ENCODE results near the gene PLBD2.

Gene PLBD2, protein sequence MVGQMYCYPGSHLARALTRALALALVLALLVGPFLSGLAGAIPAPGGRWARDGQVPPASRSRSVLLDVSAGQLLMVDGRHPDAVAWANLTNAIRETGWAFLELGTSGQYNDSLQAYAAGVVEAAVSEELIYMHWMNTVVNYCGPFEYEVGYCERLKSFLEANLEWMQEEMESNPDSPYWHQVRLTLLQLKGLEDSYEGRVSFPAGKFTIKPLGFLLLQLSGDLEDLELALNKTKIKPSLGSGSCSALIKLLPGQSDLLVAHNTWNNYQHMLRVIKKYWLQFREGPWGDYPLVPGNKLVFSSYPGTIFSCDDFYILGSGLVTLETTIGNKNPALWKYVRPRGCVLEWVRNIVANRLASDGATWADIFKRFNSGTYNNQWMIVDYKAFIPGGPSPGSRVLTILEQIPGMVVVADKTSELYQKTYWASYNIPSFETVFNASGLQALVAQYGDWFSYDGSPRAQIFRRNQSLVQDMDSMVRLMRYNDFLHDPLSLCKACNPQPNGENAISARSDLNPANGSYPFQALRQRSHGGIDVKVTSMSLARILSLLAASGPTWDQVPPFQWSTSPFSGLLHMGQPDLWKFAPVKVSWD

DNA sequence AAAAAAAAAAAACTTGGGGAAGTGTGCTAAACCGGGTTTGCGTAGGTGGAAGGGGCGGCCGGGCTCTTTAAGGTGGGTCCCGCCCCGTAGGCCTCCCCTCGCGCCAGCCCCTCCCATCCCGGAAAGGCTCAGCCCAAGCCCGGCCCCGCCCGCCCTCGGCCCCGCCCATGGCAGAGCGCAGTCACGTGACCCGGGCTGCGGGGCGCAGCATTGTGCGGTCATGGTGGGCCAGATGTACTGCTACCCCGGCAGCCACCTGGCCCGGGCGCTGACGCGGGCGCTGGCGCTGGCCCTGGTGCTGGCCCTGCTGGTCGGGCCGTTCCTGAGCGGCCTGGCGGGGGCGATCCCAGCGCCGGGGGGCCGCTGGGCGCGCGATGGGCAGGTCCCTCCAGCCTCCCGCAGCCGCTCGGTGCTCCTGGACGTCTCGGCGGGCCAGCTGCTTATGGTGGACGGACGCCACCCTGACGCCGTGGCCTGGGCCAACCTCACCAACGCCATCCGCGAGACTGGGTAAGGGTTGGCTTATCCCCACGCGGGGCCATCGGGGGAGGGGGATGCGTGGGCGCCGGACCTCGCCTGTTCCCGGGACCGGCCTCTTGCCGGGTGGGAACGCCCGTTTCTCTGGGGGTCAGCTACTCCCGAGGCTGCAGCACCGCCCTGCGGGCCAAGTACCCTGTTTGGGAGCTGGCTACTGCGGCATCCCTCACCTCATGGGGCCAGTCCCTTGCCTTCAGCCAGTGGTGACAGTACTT lies at the start of gene PLBD2:
TSS of gene PLBD2 (plus strand) at position 207 of the 752 bp plus-strand sequence. CDS start at position 221, 14 bp downstream.
- peak; percentile 93 for DNase-seq (ENCODE audit: low spot score)

DNA sequence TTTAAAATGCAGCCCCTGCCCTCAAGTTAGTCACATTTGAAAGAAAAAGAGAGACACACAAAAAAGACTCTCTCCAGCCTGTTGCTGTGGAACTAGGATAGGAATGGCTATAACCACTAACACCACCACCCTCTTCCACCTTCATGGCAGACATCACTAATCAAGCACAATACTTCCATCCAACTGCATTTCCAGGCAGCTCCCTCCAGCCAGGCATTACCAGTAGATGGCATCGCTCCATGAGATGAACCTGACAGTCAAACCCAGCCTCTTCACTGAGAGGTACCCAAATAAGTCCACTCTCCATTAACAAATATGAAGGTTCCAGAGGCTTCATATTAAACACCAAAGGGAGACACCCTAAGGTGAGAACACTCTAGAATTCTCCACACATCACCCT lies 47.9 kb upstream of the PLBD2 start:
- no peak for DNase-seq (ENCODE audit: low spot score)

DNA sequence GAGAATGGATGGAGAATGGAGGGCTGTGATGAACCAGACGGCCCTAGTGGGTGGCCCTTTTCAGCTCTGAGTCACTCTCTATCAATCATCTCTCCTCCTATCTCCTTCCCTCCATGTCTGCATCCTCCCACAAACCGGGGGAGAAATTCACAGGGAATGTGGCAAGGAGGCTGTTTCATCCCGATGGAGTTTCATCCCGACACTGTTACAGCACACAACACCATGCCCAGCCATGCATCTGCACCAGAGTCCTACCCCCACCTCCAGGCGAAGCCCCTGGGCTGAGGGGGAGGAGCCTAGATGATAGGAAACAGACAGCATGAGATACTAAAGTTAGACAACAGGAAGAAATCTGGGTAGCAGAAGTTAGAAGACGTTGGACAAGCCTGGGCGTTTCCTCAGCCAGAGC lies 44.3 kb upstream of the PLBD2 start:
- DNase-seq (ENCODE audit: low spot score), result no peak

DNA sequence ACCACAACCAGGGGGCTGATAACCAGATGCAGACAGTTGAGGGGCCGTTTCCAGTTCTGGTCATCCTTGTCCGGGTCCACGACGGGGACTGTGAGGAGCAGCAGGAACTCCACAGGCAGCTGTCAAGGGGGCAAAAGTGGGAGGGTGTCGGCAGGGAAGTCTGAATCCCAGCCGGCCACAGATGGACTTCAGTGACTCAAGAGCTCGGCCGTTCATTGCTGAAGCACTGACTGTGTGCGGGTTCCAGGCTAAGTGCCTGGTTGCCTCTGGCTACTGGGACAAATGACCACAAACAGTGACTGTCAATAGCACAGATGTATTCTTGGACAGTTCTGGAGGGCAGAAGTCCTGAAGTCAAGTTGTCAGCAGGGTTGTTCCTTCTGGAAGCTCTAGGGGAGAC lies 43.0 kb upstream of the PLBD2 start:
- DNase-seq (ENCODE audit: low spot score), result no peak

DNA sequence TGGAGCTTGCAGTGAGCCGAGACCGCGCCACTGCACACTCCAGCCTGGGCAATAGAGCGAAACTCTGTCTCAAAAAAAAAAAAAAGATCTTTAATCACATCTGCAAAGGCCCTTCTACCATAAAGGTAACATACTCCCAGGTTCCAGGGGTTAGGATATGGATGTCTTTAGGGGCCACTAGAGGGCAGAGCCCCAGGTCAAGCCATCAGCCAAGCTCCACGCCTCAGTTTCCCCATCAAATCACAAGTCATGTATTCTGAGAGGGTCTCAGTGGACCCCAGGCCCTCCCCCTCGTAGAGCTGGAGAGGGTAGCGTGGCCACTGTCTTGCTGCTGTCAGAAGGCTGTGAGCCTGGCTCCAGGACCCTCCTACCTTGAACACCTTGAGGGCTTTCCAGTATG lies 42.2 kb upstream of the PLBD2 start:
- DNase-seq (ENCODE audit: low spot score), result no peak

DNA sequence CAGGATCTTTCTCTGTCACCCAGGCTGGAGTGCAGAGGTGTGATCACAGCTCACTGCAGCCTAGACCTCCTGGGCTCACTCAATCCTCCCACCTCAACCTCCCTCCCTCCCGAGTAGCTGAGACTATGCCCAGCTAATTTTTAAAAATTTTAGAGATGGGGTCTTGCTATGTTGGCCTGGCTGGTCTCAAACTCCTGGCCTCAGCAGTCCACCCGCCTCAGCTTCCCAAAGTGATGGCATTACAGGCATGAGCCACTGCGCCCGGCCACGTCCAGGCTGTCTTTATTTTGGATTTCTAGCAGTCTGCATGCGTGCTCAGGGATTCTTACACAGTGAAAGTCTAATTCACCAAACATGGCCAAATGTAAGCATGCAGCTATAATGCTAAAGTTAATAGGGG lies 41.3 kb upstream of the PLBD2 start:
- no peak for DNase-seq (ENCODE audit: low spot score)

DNA sequence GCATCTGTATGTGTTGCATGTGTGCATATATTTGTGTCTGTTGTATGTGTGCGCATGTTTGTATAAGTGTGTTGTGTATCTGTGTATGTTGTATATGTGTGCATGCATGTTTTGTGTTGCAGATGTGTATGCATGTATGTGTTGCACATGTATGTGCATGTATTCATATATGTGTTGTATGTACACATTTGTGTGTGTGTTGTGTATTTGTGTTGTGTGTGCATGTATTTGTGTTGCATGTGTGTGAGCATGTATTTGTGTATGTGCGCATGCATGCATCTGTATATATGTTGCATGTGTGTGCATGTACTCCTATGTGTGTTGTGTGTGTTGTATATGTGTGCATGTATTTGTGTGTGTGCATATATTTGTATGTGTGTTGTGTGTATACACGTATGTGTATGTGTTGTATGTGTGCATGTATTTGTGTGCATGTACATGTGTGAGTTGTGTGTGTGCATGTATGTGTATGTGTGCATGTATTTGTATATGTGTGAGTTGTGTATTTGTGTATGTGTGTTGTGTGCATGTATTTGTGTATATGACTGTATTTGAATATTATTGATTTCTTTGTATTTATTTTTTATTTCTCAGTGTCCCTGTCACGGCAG lies 40.2 kb upstream of the PLBD2 start:
- no peak for DNase-seq (ENCODE audit: low spot score)

DNA sequence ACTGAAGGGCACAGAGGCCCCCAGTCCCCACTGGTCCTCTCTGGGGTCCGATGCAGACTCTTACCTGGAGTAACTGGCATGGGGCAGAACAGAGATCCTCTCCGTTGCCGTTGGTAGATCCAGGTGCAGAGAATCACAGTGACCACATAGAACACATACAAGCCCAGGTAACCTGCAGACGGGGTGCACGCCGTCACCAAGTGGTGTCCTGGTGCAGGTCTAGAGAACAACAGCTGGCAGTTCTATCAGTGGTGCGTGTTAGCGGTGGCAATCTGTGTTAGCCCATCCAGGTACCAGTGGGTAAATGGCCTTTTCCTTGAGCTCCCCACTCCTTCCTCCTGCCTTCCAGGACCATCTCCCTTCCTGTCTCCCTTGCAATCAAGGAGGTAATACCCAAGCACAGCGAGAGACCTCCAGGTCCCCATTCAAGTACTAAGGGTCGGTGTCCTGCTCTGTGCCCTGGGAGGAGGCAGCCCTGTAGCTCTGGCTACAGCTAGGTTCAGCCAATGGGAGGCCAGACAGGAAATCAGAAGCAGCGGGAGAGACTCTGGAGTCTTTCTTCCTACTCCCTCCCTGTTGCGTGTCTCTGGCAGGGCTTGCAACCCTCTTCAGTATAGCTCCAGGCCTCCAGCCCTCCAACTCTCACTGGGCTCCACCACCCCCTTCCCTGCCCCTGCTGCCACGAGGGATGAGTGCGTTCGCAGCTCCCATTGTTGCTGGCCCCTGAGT lies 39.3 kb upstream of the PLBD2 start:
- no peak for DNase-seq (ENCODE audit: low spot score)

DNA sequence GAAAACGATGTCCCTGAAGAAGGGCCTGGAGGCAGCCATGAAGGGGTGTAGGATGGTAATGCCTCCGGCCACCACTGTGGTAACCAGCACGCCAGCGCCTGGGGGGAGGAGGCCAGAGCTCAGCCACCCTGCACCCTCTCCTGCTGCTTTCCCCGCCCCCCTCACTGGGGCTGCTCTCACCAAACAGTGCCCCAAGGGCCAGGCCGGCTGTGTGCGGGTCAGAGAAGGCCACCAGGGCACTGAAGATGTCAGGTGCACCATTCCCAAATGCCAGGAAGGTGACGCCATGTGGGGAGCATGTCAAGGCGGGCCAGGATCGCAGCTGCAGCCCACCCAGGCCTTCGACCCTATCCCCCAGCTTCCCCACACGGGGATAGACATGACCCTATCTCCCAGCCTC lies 38.0 kb upstream of the PLBD2 start:
- no peak for DNase-seq (ENCODE audit: low spot score)

DNA sequence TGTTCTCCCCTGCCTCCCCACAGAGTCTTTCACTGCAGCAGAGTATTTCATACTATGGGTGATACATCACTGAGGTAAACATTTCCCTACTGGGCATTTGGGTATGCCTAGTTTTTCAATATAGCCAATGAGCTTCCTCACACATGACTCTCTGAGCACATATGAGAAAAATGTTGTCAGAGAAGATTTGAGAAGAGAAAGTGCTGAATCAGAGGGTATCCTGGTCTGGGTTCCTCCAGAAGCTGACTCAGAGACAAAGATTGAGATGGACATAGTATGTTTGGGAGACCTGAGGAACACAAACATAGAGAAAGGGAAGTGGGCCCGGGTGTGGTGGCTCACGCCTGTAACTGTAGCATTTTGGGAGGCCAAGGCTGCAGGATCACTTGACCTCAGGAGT lies 36.0 kb upstream of the PLBD2 start:
- no peak for DNase-seq (ENCODE audit: low spot score)

DNA sequence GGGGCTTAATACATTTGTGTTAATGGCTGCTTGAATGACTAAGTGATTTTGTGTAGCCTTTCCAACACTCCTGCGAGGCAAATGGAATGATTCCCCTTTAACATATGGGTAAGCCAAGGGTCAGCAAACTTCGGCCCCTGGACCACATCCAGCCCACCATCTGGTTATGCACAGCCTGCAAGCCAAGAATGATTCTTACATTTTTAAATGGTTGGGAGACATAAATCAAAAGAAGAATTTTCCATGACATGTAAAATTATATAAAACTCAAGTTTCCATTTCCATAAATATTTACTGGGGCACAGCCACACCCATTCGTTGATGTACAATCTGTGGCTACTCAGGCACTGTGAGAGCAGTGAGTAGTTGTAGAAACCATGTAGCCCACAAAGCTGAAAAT lies 32.5 kb upstream of the PLBD2 start:
- DNase-seq (ENCODE audit: low spot score), result no peak

DNA sequence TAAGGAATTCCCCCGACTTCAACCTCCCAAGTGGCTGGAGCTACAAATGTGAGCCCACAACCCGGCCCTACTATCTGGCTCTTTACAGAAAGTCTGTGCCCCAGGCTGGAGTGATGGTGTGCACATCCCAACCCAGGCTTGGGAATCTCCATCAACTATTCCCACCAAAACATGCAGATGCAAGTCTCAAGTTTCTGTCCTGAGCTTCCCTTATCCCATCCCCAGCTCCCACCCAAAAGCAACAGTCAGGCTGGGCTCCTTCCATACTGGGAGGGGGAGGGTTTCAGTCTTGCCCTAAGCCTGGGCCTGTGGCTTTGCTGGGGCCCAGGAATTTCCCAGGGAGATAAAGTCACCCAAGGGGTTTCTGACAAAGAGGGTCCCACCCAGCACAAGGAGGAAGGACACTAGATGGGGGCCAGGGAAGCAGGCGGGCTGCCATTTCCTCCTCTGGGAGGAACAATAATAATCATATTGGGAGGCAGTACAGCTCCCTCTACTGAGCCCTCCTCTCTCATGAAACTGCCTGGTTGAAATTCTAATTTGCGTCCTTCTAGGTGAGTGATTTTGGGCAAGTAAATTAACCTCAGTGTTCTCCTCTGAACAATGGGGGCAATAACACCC lies 31.5 kb upstream of the PLBD2 start:
- DNase-seq (ENCODE audit: low spot score), result no peak

DNA sequence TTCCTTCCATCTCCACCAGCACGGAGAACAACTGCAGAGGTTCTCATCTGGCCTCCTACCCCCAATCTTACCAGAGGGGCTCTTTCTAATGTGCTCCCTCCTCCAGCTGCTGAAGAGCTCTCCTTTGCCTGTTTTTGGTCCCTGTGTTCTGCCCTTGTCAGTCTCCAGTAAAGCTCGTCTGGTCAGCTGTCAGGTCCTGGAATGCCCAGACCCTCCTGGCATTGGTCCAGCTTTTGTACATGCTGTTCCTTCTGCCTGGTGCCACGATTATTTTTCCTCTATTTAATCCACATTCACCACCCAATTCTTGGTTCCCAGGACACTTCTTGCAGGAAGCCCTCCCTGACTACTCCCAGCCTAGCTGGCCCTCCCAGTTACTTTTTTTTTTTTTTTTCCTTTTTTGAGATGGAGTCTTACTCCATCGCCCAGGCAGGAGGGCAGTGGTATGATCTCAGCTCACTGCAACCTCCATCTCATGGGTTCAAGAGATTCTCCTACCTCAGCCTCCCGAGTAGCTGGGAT lies 30.0 kb upstream of the PLBD2 start:
- no peak for DNase-seq (ENCODE audit: low spot score)

DNA sequence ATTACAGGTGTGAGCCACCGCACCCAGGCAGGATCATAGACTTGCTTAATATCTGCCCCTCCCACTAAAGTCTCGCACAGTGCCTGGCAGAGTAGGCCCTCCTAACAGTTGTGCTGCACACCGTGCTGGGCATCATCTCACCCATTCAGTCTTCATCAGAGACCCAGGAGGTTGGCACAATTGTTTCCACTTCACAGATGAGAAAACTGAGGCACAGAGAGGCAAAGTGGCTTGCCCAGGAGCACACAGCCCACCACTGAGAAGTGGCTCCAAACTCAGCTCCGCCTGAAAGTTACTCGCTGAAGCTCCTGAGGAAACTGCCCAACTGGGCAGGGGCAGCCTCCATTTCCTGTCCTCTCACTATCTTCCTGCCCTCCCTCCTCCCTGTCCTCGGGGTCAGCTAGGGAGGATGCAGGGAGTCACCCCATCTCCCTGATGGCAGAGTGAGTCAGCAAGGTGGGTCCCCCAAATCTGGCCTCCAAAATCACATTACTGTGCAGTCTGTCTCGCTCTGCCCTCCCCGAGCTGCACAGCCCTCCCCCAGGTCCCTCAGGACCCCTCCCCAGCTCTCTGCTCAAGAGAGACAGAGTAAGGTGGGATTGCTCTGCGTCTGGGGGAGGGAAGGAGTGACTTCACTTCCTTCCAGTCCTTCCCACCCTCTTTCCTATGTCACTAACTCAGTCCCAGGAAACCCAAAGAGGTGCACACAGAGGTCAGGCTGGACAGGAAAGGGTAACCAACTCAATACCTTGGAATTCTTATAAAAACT lies 29.2 kb upstream of the PLBD2 start:
- DNase-seq (ENCODE audit: low spot score), result no peak

DNA sequence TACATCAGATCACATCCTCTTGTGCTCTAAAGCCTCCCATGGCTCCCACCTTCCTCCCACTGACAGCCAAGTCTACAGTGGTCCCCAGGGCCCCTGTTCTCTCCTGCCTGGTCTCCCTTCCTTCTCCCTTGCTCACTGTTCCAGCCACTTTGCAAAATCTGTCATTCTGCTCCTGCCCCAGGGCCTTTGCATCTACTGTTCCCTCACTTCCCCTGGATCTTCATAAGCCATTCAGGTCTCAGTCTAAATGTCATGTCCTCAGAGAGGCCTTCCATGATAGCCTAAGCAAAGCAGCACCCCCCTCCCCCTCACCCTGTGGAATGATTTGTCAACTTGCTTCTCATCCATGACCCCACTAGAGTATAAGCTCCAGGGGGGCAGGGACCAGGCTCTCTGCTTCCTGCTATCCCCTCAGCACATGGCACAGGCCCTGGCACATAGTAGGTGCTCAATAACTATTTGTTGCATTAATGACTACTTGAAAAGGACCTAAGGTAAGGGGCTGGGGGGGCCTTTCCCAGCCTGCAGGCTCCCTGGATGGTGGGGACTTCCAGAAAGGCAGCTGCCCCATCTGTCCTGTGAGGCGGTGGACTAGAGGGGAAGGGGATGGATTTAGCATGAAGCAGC lies 28.5 kb upstream of the PLBD2 start:
- DNase-seq (ENCODE audit: low spot score), result no peak

DNA sequence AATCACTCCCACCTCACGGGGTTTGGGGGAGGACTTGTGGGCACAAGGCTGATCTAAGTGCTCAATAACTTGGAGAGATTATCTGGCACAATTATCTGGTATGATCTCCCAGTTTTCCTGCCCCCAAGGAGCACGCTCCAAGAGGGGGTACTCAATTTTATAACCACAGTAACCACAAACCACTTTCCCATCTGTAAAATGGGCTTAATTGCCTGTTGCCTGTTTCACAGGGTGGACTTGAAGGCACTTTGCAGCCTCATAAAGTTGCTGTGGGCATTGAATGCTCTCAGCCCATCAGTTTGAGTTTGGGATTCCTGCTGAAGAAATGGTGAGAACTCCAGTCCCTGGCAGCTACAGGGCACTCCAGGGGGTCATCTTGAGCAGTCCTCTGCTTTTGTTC lies 27.9 kb upstream of the PLBD2 start:
- no peak for DNase-seq (ENCODE audit: low spot score)

DNA sequence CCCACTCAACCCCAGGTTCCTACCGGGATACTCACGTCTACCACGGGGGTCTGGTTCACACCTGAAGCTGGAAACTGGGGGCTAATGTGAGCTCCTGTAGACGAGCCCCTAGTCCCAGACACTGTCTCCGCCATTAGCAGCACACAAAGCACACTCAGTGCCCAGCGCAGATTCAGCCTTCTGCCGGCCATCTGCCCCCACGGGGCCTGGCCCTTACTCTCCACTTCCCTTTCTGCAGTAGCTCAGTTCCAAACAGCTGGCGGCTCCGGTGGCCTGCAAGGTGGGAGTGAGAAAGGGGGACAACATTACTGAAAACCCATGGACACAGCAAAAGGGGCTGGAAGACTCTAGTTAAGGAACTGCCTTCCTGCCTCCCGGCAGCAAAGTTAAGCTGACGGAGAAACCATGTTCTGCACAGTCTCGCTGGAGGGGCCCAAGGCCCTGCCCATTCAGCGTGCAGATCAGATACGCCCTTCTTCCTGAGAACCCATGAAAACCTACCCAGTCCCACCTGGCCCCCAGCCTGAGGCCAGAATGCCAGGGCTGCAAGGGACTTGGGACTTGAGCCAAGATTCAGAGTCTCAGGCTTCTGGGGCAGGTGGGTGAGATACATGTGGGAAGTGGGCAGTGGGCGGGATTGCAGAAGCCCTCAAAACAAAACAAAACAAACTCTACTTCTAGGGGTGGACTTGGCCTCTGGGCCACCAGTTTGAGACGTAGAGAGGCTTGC lies 25.5 kb upstream of the PLBD2 start:
- no peak for DNase-seq (ENCODE audit: low spot score)

DNA sequence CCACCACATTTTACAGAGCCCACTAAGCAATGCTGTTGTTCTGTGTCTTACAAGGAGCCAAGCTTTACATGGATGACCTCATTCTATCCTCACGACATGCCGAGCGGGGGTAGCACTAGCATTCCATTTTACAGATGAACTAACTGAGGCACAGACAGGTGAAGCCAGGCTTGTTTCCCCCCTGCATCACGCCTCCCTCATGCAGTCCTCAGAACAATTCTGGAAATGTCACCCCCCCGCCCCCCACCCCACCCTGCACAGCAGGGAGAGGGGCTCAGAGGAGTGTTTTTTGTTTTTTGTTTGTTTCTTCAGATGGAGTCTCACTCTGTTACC lies 25.0 kb upstream of the PLBD2 start:
- no peak for DNase-seq (ENCODE audit: low spot score)
